Measurements from ENCODE around the gene RTCA.
"Not testable (repeated sequence)": the region's sequence is repeated elsewhere in the genome, so short reads cannot be mapped to it uniquely, and the experiment has no call there.

Gene RTCA

DNA sequence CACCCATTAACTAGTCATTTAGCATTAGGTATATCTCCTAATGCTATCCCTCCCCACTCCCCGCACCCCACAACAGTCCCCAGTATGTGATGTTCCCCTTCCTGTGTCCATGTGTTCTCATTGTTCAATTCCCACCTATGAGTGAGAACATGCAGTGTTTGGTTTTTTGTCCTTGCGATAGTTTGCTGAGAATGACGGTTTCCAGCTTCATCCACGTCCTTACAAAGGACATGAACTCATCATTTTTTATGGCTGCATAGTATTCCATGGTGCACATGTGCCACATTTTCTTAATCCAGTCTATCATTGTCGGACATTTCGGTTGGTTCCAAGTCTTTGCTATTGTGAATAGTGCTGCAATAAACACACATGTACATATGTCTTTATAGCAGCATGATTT lies 7.6 kb upstream of the RTCA start:
- not testable (repeated sequence) for DNase-seq (ENCODE audit: low read depth in 4 of 4, low spot score in 1 of 4)

- DNase-seq (ENCODE audit: low read depth in 4 of 4, low spot score in 1 of 4): no peak
Measured at GRCh38 chr1:100261686-100262085, 4.3 kb upstream of the RTCA start.

GRCh38 chr1:100264081-100264480 lies 1.9 kb upstream of the RTCA start:
- not testable (repeated sequence) for DNase-seq (ENCODE audit: low read depth in 4 of 4, low spot score in 1 of 4)

DNA sequence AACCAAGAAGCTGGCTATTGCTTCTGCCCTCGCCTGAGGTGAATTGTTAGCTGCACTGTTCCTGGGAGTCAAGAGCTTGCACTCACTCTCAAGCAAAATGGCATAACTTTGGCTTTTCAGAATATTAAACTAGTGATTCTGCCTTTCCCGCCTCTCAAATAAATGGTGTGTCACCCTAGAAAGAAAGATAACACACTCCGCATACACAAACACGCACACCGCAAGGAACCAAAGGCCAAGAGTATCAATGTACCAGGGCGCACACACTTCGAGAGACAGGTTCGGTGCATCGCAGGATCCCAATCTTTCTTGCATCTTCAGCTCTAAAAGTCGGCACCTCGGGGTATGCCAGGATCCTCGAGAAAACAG lies 470 bp upstream of the RTCA start:
- DNase-seq (ENCODE audit: low read depth in 4 of 4, low spot score in 1 of 4): no peak

DNA sequence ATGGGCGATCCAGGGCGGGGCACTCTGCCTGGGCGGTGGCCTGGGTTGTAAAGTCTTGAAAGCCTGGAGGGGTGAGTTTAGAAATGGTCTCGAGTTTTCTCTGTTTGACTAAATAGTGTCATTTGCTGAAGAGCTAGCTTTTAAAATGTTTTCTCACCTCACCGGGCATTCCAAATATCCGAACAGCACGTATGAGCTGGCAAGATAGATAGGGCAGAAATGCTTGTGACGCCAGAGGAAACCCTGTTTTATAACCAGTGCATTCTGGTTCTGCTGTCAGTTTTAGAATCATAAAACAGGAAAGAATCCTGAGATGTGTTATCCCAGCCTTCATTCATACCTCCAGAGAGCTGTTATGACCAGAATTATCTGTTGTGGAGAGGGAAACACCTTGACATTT lies 725 bp downstream of the RTCA start:
- no peak for DNase-seq (ENCODE audit: low read depth in 4 of 4, low spot score in 1 of 4)

DNA sequence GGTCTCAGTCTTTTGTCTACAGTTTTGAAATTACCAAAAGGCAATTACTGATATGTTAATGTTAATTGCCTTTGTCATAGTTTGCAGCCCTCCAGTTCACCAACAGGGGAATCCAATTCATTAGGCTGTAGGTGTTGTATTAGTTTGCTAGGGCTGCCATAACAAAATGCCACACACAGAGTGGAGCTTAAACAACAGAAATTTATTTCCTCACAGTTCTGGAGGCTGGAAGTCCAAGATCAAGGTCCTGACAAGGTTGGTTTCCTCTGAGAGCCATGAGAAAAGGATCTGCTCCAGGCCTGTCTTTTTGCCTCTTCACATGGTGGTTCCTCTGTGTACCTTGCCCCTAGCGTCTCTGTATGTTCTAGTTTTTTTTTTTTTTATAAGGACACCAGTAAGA lies 1.3 kb downstream of the RTCA start:
- DNase-seq (ENCODE audit: low read depth in 4 of 4, low spot score in 1 of 4): no peak

GRCh38 chr1:100268202-100268601 lies 2.2 kb downstream of the RTCA start:
- DNase-seq (ENCODE audit: low read depth in 4 of 4, low spot score in 1 of 4): no peak

DNA sequence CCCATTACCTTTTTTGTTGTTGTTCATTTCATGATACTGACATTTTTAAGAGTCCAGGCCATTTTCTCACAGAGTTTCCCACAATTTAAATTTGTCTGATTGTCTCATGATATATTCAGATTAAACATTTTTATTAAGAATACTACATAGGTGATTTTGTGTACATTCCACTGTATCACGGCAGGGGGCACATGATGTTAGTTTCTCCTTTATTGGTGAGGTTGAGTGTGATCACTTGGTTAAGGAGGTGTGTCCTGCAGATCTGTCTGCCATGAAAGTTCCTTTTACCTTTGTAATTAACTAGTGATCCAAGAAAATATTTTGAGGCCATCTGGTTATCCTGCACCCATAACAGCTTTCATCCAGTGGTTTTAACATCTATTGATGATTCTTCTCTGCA lies 11.8 kb downstream of the RTCA start:
- no peak for DNase-seq (ENCODE audit: low read depth in 4 of 4, low spot score in 1 of 4)

GRCh38 chr1:100279358-100279923 lies 13.4 kb downstream of the RTCA start:
- no peak for DNase-seq (ENCODE audit: low read depth in 4 of 4, low spot score in 1 of 4)

DNA sequence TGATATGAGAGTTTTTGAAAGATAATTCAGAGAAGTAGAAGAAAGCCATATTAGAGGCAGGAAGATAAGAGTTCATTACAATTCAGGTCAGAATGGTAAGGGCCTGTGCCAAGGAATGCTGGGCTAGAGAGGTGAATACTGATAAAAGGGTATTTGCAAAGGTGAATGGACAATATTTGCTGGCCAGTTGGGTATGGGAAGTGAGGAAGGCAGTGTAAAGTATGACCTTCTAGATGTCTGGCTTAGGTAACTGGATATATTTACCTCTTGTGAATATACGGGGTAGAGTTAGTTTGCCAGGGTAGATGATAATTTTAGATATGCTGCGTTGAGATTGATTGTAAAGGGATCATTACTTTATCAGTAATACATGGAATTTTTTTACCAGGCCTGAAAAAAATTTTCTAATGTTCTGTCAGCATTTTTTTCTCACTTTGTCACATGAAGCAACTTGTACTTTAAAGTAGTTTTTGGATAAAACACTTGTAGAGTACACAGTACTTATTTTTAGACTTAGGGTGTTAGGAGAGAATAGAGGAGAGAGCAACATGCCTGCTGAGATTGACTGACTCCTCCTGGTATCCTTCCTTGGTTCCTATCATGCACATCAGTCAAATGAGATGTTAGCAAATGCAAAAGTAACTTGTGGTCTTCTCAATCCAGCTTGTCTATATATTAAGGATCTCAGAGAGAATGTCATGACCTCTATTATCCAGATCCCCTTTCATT lies 14.1 kb downstream of the RTCA start:
- no peak for DNase-seq (ENCODE audit: low read depth in 4 of 4, low spot score in 1 of 4)

- no peak for DNase-seq (ENCODE audit: low read depth in 4 of 4, low spot score in 1 of 4)
Measured at GRCh38 chr1:100284591-100284990, 18.6 kb downstream of the RTCA start.

GRCh38 chr1:100287162-100287561 lies 21.1 kb downstream of the RTCA start:
- no peak for DNase-seq (ENCODE audit: low read depth in 4 of 4, low spot score in 1 of 4)

GRCh38 chr1:100290291-100290690 lies 24.3 kb downstream of the RTCA start:
- DNase-seq (ENCODE audit: low read depth in 4 of 4, low spot score in 1 of 4): no peak

DNA sequence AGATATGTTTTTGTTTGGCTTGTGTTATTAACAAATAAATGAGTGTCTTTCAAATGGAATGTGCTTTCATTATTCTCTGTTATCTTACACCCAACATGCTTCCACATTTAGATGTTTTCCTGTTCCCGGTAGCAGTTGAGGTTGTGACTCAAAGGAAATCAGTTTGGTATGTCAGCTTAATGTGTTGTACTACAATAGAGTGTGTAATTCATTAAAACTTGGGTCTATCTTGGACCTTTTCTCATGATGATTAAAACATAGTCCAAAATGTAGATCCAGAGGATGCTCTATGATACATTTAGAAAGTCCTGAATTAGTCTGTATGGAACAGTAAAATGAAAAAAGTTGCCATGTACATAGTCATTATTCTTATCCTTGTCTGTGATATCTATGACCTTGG lies 26.7 kb downstream of the RTCA start:
- no peak for DNase-seq (ENCODE audit: low read depth in 4 of 4, low spot score in 1 of 4)

GRCh38 chr1:100296140-100296539 lies 30.1 kb downstream of the RTCA start:
- no peak for DNase-seq (ENCODE audit: low read depth in 4 of 4, low spot score in 1 of 4)

DNA sequence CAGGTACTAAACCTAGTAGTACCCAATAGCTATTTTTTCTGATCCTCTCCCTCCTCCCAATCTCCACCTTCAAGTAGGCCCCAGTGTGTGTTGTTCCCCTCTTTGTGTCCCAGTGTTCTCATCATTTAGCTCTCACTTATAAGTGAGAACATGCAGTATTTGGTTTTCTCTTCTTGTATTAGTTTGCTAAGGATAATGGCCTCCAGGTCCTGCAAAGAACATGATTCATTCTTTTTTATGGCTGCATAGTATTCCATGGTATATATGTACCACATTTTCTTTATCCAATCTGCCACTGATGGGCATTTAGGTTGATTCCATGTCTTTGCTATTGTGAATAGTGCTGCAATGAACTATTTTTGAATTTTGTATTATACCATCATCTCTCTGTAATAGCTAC lies 31.0 kb downstream of the RTCA start:
- not testable (repeated sequence) for DNase-seq (ENCODE audit: low read depth in 4 of 4, low spot score in 1 of 4)

DNA sequence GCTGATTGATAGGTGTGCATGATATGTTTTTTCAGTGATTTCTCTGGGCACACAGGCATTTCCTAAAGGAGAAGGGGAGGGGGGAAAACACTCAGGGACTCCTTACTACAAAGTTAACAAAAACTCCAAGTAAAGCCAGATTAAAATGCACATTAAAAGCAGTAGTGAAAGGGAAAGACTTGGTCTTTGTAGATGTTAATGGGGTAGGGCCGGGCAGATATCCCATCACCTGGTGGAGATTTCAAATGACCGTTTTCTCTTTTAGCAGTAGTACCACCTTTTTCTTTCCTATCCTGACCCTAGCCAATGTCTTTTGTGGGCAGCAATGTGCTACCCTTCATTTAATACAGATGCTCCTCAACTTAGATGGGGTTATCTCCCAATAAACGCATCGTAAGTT lies 32.5 kb downstream of the RTCA start:
- no peak for DNase-seq (ENCODE audit: low read depth in 4 of 4, low spot score in 1 of 4)

DNA sequence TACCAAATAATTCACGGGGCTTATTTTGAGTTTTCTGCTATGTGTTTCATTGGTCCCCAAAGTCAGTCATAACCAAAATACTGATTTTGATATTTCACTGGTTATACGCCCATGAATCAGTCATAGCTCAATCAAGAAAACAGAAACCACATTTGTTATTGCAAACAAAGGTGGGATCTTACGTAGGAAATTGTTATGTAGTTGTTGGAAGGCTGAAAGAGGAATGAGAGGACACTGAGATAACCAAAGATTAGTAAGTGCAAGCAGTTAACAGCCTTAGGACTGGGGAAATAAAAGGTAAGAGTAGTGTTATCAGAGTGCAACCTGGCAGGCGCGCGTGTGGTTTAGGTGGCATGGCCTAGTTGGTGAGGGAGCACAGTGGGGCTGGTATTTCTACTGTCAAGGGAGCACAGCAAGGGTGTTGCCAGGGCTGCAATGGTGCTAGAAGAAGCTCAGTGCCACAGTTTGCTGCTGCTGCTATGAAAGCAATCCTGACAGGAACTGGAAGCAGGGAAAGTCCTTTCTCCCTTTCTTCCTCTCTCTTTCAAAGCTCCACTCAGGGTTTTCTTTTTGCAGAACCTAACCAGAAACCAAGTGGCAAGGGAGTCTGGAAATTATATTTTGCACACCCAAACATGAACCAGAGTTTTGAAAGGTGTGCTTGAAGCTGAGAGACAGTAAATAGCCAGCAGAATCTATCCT lies 33.7 kb downstream of the RTCA start:
- no peak for DNase-seq (ENCODE audit: low read depth in 4 of 4, low spot score in 1 of 4)

- no peak for DNase-seq (ENCODE audit: low read depth in 4 of 4, low spot score in 1 of 4)
Measured at GRCh38 chr1:100300691-100301090, 34.7 kb downstream of the RTCA start.

- no peak for DNase-seq (ENCODE audit: low read depth in 4 of 4, low spot score in 1 of 4)
Measured at GRCh38 chr1:100302739-100303138, 36.7 kb downstream of the RTCA start.

- DNase-seq (ENCODE audit: low read depth in 4 of 4, low spot score in 1 of 4): no peak
Measured at GRCh38 chr1:100304227-100304626, 38.2 kb downstream of the RTCA start.

- no peak for DNase-seq (ENCODE audit: low read depth in 4 of 4, low spot score in 1 of 4)
Measured at GRCh38 chr1:100304921-100305320, 38.9 kb downstream of the RTCA start.

- no peak for DNase-seq (ENCODE audit: low read depth in 4 of 4, low spot score in 1 of 4)
Measured at GRCh38 chr1:100305954-100306353, 39.9 kb downstream of the RTCA start.

Data from stimulated activated CD4-positive, alpha-beta T cell treated with anti-CD3 and anti-CD28 coated beads, Interleukin-1b, Interleukin-23, amount 100 ng/mL, for 24 hours (primary cell).